ENCODE data around the gene TUNAR. TPM values are rescaled to one million over a fixed set of nuclear protein-coding genes. Genes with fewer than 3 reads are reported as not detected.

The TUNAR gene
- total RNA-seq, 1 donor from 2014 or later = 2.0 TPM

DNA sequence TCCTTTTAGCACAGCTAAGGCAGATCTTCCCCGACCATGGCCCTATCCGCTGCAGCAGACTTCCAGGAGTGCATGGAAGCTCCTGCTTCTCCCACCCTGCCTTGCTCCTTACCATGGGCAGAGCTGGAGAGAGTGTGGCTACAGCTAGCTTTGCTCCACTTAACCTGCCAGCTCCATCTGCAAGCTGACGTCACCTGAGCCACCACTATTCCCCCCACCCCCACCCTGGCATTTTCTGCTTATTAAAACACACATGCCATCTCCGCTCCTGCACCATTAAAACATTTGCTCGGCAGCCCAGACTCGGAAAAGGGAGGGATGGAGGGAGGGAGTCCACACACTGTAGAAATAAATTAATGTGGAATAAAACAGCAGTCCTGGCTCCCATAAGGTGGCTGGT is 67.8 kb downstream of the TUNAR start:
- H3K27me3 Mint-ChIP-seq (ENCODE audit: unreplicated experiment) = no peaks in the 10 kb centered on the region
- TF ChIP-seq, protein P1, sequence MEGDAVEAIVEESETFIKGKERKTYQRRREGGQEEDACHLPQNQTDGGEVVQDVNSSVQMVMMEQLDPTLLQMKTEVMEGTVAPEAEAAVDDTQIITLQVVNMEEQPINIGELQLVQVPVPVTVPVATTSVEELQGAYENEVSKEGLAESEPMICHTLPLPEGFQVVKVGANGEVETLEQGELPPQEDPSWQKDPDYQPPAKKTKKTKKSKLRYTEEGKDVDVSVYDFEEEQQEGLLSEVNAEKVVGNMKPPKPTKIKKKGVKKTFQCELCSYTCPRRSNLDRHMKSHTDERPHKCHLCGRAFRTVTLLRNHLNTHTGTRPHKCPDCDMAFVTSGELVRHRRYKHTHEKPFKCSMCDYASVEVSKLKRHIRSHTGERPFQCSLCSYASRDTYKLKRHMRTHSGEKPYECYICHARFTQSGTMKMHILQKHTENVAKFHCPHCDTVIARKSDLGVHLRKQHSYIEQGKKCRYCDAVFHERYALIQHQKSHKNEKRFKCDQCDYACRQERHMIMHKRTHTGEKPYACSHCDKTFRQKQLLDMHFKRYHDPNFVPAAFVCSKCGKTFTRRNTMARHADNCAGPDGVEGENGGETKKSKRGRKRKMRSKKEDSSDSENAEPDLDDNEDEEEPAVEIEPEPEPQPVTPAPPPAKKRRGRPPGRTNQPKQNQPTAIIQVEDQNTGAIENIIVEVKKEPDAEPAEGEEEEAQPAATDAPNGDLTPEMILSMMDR (IDR thresholded peaks at IDR 0.05; ENCODE audit: unreplicated experiment) = no peak
- no peaks in the 10 kb centered on the region for H3K9me3 Mint-ChIP-seq (ENCODE audit: unreplicated experiment)
- no peak overlapping the region for H3K27ac Mint-ChIP-seq (ENCODE audit: unreplicated experiment)
- H3K4me3 Mint-ChIP-seq (ENCODE audit: unreplicated experiment) = no peak overlapping the region
- no peaks in the 10 kb centered on the region for H3K36me3 Mint-ChIP-seq (ENCODE audit: low read depth, unreplicated experiment)
- H3K4me1 Mint-ChIP-seq (ENCODE audit: unreplicated experiment) = no peaks in the 10 kb centered on the region
- DNase-seq (ENCODE audit: low spot score) = no peak

- TF ChIP-seq, protein P1 (IDR thresholded peaks at IDR 0.05; ENCODE audit: unreplicated experiment) = no peak
- H3K4me3 Mint-ChIP-seq (ENCODE audit: unreplicated experiment) = no peak overlapping the region
- no peaks in the 10 kb centered on the region for H3K4me1 Mint-ChIP-seq (ENCODE audit: unreplicated experiment)
- H3K27me3 Mint-ChIP-seq (ENCODE audit: unreplicated experiment) = no peaks in the 10 kb centered on the region
- no peaks in the 10 kb centered on the region for H3K9me3 Mint-ChIP-seq (ENCODE audit: unreplicated experiment)
- H3K27ac Mint-ChIP-seq (ENCODE audit: unreplicated experiment) = no peak overlapping the region
- H3K36me3 Mint-ChIP-seq (ENCODE audit: low read depth, unreplicated experiment) = no peaks in the 10 kb centered on the region
- DNase-seq (ENCODE audit: low spot score) = no peak
Measured at GRCh38 chr14:95946867-95947266, 70.2 kb downstream of the TUNAR start.

- Mint-ChIP-seq H3K27me3 (ENCODE audit: unreplicated experiment) (no peaks in the 10 kb centered on the region), H3K27ac (ENCODE audit: unreplicated experiment) (no peak overlapping the region), H3K4me1 (ENCODE audit: unreplicated experiment) (no peaks in the 10 kb centered on the region), H3K9me3 (ENCODE audit: unreplicated experiment) (no peaks in the 10 kb centered on the region), H3K36me3 (ENCODE audit: low read depth, unreplicated experiment) (no peaks in the 10 kb centered on the region), H3K4me3 (ENCODE audit: unreplicated experiment) (no peak overlapping the region)
- no peak for DNase-seq (ENCODE audit: low spot score)
- TF ChIP-seq, protein P1 (IDR thresholded peaks at IDR 0.05; ENCODE audit: unreplicated experiment) = no peak
Measured at GRCh38 chr14:95948558-95948981, 71.9 kb downstream of the TUNAR start.

DNA sequence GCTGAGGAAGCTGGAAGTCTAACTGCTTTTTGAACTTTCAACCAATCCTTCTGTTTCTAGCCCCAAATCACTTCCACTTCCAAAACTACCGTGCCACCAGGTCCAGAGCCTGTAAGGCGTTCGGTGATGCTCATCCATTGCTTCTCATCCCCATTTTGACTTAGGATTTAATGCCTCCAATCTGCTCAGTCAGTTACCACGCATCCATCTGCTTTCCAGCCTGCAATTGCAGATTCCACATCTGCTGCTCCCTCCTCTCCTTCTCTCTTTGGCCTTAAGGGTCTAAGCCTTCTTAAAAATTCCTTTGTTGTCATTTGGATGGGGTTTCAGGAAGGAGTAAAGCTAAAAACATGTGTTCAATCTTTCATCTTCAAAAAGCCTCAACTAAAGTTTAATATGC is 74.7 kb downstream of the TUNAR start:
- no peak for DNase-seq (ENCODE audit: low spot score)
- no peak overlapping the region for H3K27ac Mint-ChIP-seq (ENCODE audit: unreplicated experiment)
- H3K4me1 Mint-ChIP-seq (ENCODE audit: unreplicated experiment) = no peaks in the 10 kb centered on the region
- no peaks in the 10 kb centered on the region for H3K27me3 Mint-ChIP-seq (ENCODE audit: unreplicated experiment)
- no peak overlapping the region for H3K4me3 Mint-ChIP-seq (ENCODE audit: unreplicated experiment)
- no peaks in the 10 kb centered on the region for H3K36me3 Mint-ChIP-seq (ENCODE audit: low read depth, unreplicated experiment)
- TF ChIP-seq, protein P1 (IDR thresholded peaks at IDR 0.05; ENCODE audit: unreplicated experiment) = no peak
- H3K9me3 Mint-ChIP-seq (ENCODE audit: unreplicated experiment) = no peaks in the 10 kb centered on the region

DNA sequence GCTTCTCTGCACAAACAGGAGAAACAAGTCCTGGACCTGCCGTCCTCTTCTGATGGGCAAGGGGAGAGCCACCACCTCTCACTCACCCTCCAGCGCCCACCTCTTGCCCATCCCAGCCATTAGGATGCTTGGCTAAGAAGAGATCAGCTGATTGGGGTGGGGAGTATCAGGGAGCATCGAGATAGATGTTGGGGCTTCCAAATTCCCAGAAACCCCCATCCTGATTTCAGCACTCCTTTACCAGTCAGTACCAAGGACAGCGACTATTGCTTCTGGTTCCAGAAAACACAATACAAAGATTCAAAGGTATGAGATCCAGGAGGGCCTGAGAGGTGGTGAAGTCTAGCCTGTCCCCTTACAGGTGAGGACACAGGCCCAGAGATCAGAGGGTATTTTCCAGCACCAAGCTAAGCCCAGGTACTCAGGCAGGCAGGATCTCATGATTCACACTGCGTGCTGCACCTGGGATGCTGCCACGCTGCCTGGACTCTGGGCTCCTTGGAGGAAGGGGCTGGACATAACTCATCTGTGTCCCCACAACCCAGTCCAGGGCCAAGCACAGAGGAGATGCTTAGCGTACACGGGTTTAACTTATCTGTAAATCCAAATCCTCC is 76.6 kb downstream of the TUNAR start:
- Mint-ChIP-seq H3K27ac (ENCODE audit: unreplicated experiment) (no peak overlapping the region), H3K4me1 (ENCODE audit: unreplicated experiment) (no peaks in the 10 kb centered on the region), H3K4me3 (ENCODE audit: unreplicated experiment) (no peak overlapping the region), H3K27me3 (ENCODE audit: unreplicated experiment) (no peaks in the 10 kb centered on the region), H3K9me3 (ENCODE audit: unreplicated experiment) (no peaks in the 10 kb centered on the region), H3K36me3 (ENCODE audit: low read depth, unreplicated experiment) (no peaks in the 10 kb centered on the region)
- DNase-seq (ENCODE audit: low spot score) = peak; percentile 22
- TF ChIP-seq, protein P1 (IDR thresholded peaks at IDR 0.05; ENCODE audit: unreplicated experiment) = no peak
